CD14-positive monocyte (primary cell): ENCODE results near the gene SH3BP5. TPM values are rescaled to one million over a fixed set of nuclear protein-coding genes. Genes with fewer than 3 reads are reported as not detected.

ENCODE experiments used
- DNase-seq, 3 donors: peaks; one replicate each; pipeline ENCODE4 v3.0.0-alpha.2; 2011 to 2022
- H2AFZ ChIP-seq: 2 replicates; pipeline ENCODE4 v1.6.0; 2012; ENCODE audit warnings: mild to moderate bottlenecking, low read depth, low read length, inconsistent platforms; ENCODE audit not compliant: insufficient read depth, poor library complexity, severe bottlenecking
- H3K27ac ChIP-seq, 2 donors: 1 replicate in 1 of 2; 2 replicates in 1 of 2; pipeline ENCODE4 v1.5.1; 2012 to 2013; ENCODE audit warnings: low read length in 2 of 2, control low read depth in 1 of 2, inconsistent platforms in 1 of 2, low read depth in 1 of 2, mild to moderate bottlenecking in 1 of 2
- H3K27me3 ChIP-seq, 2 donors: one replicate each; pipeline versions ENCODE4 v1.6.0 to v1.6.1; 2011 to 2013; ENCODE audit warnings: low read length in 2 of 2; ENCODE audit not compliant: control insufficient read depth in 2 of 2, insufficient read depth in 2 of 2
- H3K36me3 ChIP-seq, 2 donors: replicated peaks in 1 of 2; 1 replicate in 1 of 2; 2 replicates in 1 of 2; pipeline versions ENCODE4 v1.5.1 to v1.6.1; 2012 to 2013; ENCODE audit warnings: low read length in 2 of 2, control low read depth in 1 of 2, inconsistent platforms in 1 of 2, mild to moderate bottlenecking in 1 of 2; ENCODE audit not compliant: insufficient read depth in 2 of 2, control insufficient read depth in 1 of 2
- H3K4me1 ChIP-seq, 2 donors: 1 replicate in 1 of 2; 2 replicates in 1 of 2; pipeline versions ENCODE4 v1.5.1 to v1.6.1; 2012 to 2013; ENCODE audit warnings: low read length in 2 of 2, control low read depth in 1 of 2, inconsistent platforms in 1 of 2, mild to moderate bottlenecking in 1 of 2, moderate library complexity in 1 of 2; ENCODE audit not compliant: insufficient read depth in 2 of 2, control insufficient read depth in 1 of 2
- H3K4me2 ChIP-seq: replicated peaks from 2 replicates; pipeline ENCODE3; 2012; ENCODE audit warnings: low read length, moderate library complexity, mild to moderate bottlenecking; ENCODE audit not compliant: poor library complexity, severe bottlenecking; ENCODE audit errors: extremely low read depth
- H3K4me3 ChIP-seq, 3 experiments: fragments of 200-600 bp in 1 of 3; sonication (generic) in 1 of 3; replicated peaks in 1 of 3; 1 replicate in 2 of 3; 2 replicates in 1 of 3; pipeline ENCODE4 v1.5.1; 2011 to 2013; ENCODE audit warnings: low read length in 3 of 3, mild to moderate bottlenecking in 3 of 3, control low read depth in 2 of 3, low read depth in 2 of 3, inconsistent platforms in 1 of 3, moderate library complexity in 1 of 3
- H3K79me2 ChIP-seq: 2 replicates; pipeline ENCODE4 v1.6.0; 2012; ENCODE audit warnings: mild to moderate bottlenecking, control low read depth, inconsistent platforms, low read length, moderate library complexity; ENCODE audit not compliant: insufficient read depth
- H3K9ac ChIP-seq: 2 replicates; pipeline ENCODE4 v1.6.0; 2017; ENCODE audit warnings: low read length, mild to moderate bottlenecking; ENCODE audit not compliant: insufficient read depth, poor library complexity, severe bottlenecking
- H3K9me3 ChIP-seq, 2 donors: replicated peaks in 1 of 2; 1 replicate in 1 of 2; 2 replicates in 1 of 2; pipeline versions ENCODE4 v1.5.1 to v1.6.1; 2012 to 2013; ENCODE audit warnings: low read length in 2 of 2, control low read depth in 1 of 2; ENCODE audit not compliant: control insufficient read depth in 1 of 2, insufficient read depth in 1 of 2
- H4K20me1 ChIP-seq: 2 replicates; pipeline ENCODE4 v1.6.0; 2012; ENCODE audit warnings: mild to moderate bottlenecking, low read length, control low read depth, moderate library complexity; ENCODE audit not compliant: insufficient read depth
- H3K27ac Mint-ChIP-seq, 7 donors: one replicate each; pipeline ENCODE4 v1.8.0; 2020; ENCODE audit warnings: mild to moderate bottlenecking in 7 of 7, mixed read lengths in 7 of 7, moderate library complexity in 6 of 7, inconsistent platforms in 2 of 7
- H3K27me3 Mint-ChIP-seq, 3 donors: one replicate each; pipeline ENCODE4 v1.8.0; 2021 to 2022; ENCODE audit warnings: low read depth in 3 of 3, mild to moderate bottlenecking in 3 of 3, mixed read lengths in 3 of 3, moderate library complexity in 3 of 3, inconsistent platforms in 1 of 3
- H3K36me3 Mint-ChIP-seq, 2 donors: one replicate each; pipeline ENCODE4 v1.8.0; 2020; ENCODE audit warnings: mixed read lengths in 2 of 2, inconsistent platforms in 1 of 2, mild to moderate bottlenecking in 1 of 2
- H3K4me1 Mint-ChIP-seq: one replicate; pipeline ENCODE4 v1.8.0; 2020; ENCODE audit warnings: mild to moderate bottlenecking, mixed read lengths
- H3K4me3 Mint-ChIP-seq, 2 donors: one replicate each; pipeline ENCODE4 v1.8.0; 2020; ENCODE audit warnings: mild to moderate bottlenecking in 2 of 2, mixed read lengths in 2 of 2, moderate library complexity in 1 of 2
- H3K9me3 Mint-ChIP-seq, 7 donors: one replicate each; pipeline ENCODE4 v1.8.0; 2020 to 2022; ENCODE audit warnings: mixed read lengths in 7 of 7, mild to moderate bottlenecking in 6 of 7, moderate library complexity in 6 of 7, inconsistent platforms in 2 of 7
- CTCF ChIP-seq: fragments of 200-600 bp; IDR thresholded peaks from one replicate; pipeline ENCODE4 v1.8.0; 2022; ENCODE audit warnings: antibody characterized with exemption, mild to moderate bottlenecking
- WGBS: methylation state at CpG from one replicate; pipeline ENCODE4 v1.1.5; 2013; ENCODE audit warnings: missing lambda C conversion rate; ENCODE audit not compliant: insufficient coverage; 5-methylcytosine and 5-hydroxymethylcytosine counted together
- intact Hi-C, 2 donors: fragments of 100-400 bp; cut with micrococcal nuclease; formaldehyde crosslinking; loops; one replicate each; pipeline versions ENCODE4 v1.15.0 to v1.15.1; 2023
- polyA plus RNA-seq, 3 donors: library from polyadenylated mRNA; depleted of rRNA in 1 of 3; unstranded in 2 of 3; stranded (reverse) in 1 of 3; fragments of 300-500 nt in 2 of 3; fragments of >200 nt in 1 of 3; fragmentation: Illumina TruSeq in 2 of 3; gene quantifications; 1 replicate in 2 of 3; 2 replicates in 1 of 3; pipeline ENCODE4 v1.2.3, GENCODE V29; 2012 to 2021

The SH3BP5 gene
- polyA plus RNA-seq, 3 donors = 10.7 to 29.6 (median 22.8) TPM

DNA sequence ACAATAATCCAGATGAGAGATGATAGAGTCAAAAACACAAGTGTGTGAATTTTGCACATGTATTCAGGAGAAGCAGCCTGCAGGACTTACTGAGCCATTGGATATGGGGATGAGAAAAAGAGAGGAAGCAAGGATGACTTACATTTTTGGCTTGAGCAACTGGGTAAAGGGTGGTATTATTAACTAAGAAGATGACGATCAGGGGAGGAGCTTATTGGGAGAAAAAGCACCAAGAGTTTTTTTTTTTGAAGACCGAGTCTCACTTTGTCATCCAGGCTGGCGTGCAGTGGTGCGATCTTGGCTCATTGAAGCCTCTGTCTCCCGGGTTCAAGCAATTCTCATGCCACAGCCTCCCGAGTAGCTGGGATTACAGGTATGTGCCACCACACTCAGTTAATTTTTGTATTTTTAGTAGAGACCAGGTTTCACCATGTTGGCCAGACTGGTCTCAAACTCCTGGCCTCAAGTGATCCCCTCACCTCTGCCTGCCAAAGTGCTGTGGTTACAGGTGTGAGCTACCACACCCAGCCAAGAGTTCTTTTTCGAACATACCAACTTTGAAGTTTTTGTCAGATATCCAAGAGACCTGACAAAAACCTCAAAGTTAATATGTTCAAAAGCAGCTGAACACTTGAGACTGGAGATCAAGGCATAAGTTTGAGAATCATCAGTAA, 14.8 kb upstream of the SH3BP5 start:
- peak overlapping the region in 1 of 3 experiments; percentile 3 for H3K4me3 ChIP-seq

GRCh38 chr3:15346516-15346915, 14.1 kb upstream of the SH3BP5 start:
- Histone ChIP-seq H3K4me3 (no peak overlapping the region), H3K4me1 (peaks cover 81 to 87% of the 10 kb centered on the region in 2 donors), H3K36me3 (no peaks in the 10 kb centered on the region), H3K9me3 (peaks cover 0 to 3% of the 10 kb centered on the region in 2 donors), H3K9ac (no peak overlapping the region), H3K4me2 (no peak overlapping the region), H3K79me2 (no peaks in the 10 kb centered on the region), H4K20me1 (no peaks in the 10 kb centered on the region), H3K27ac (peak overlapping the region in 1 of 2 donors; percentile 57), H3K27me3 (no peaks in the 10 kb centered on the region), H2AFZ (no peak overlapping the region)
- peaks cover 2 to 13% (median 5%) of the 10 kb centered on the region in 7 donors for H3K9me3 Mint-ChIP-seq
- H3K27ac Mint-ChIP-seq = peak overlapping the region in 6 of 7 donors; percentile 62 to 95 (median 80)
- TF ChIP-seq CTCF = no peak
- intact Hi-C loops = no loop called here
- no peak for DNase-seq
- no CpG with 5 or more reads among the region's 2 CpGs for WGBS
- H3K36me3 Mint-ChIP-seq = no peaks in the 10 kb centered on the region
- H3K4me1 Mint-ChIP-seq = peaks cover 75% of the 10 kb centered on the region
- peaks cover 0 to 4% (median 1%) of the 10 kb centered on the region in 3 donors for H3K27me3 Mint-ChIP-seq
- no peak overlapping the region for H3K4me3 Mint-ChIP-seq

More for the DNA sequence above, 14.8 kb upstream of the SH3BP5 start:
- Mint-ChIP-seq H3K4me3 (peak overlapping the region in 1 of 2 donors; percentile 62), H3K4me1 (peaks cover 71% of the 10 kb centered on the region), H3K9me3 (peaks cover 2 to 13% (median 5%) of the 10 kb centered on the region in 7 donors), H3K36me3 (no peaks in the 10 kb centered on the region), H3K27ac (peak overlapping the region; percentile 66 to 95 (median 84)), H3K27me3 (peaks cover 0 to 4% (median 1%) of the 10 kb centered on the region in 3 donors)
- intact Hi-C loops = no loop called here
- Histone ChIP-seq H3K27ac (peak overlapping the region; percentile 46 to 57), H3K27me3 (no peaks in the 10 kb centered on the region), H3K4me1 (peaks cover 81 to 82% of the 10 kb centered on the region in 2 donors), H3K79me2 (no peaks in the 10 kb centered on the region), H3K4me2 (peak overlapping the region; percentile 33), H4K20me1 (no peaks in the 10 kb centered on the region), H2AFZ (no peak overlapping the region), H3K36me3 (no peaks in the 10 kb centered on the region), H3K9ac (no peak overlapping the region), H3K9me3 (peaks cover 0 to 8% of the 10 kb centered on the region in 2 donors)
- no peak for TF ChIP-seq CTCF
- 96% methylated on average over 5 of the region's 7 CpGs for WGBS
- peak; percentile 44 to 64 (median 51) for DNase-seq
